22Rv1 (cell line): ENCODE measurements around the gene SLC24A4.
"Not testable (repeated sequence)": the region's sequence is repeated elsewhere in the genome, so short reads cannot be mapped to it uniquely, and the experiment has no call there.

Experiments used
- H3K27ac ChIP-seq: fragments of 450-650 bp; 2 replicates; pipeline ENCODE4 v1.5.1; 2017
- CTCF ChIP-seq: fragments of 450-650 bp; IDR thresholded peaks from 2 replicates; pipeline ENCODE4 v1.5.1; 2017; ENCODE audit warnings: mild to moderate bottlenecking
- ZFX ChIP-seq: fragments of 450-650 bp; IDR thresholded peaks from 2 replicates; pipeline ENCODE4 v1.6.1; 2017; ENCODE audit warnings: antibody characterized with exemption, borderline replicate concordance

SLC24A4 gene

GRCh38 chr14:92532490-92533163, 209.7 kb downstream of the SLC24A4 start:
- H3K27ac ChIP-seq: no peak overlapping the region
- TF ChIP-seq ZFX: no peak

DNA sequence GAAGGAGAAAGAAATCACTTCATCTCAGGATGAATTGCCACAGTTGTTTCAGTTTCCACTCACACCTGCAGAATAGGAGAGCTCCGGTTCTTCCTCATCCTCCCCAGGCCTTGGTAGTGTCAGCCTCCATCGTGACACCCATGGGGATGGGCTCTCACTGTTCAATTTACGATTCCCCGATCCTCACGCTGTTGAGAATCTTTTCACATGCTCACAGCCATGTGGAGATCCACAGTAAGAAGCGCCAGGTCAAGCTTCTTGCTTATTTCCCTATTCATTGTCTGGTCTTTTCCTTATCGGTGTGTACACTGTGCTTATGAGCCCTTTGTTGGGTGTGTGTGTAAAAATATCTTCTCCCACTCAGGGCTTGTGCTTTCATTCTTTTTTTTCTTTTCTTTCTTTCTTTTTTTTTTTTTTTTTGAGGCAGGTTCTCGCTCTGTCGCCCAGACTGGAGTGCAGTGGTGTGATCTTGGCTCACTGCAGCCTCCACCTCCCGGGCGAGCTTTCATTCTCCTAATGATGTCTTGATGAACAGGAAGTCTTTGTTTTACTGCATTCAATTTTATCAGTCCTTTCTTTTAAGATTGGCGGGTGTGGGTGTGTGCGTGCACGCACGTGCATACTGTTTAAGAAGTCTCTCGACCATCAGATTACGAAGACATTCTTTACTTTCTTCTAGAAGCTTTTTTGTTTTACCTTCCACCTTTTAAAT, 212.1 kb downstream of the SLC24A4 start:
- H3K27ac ChIP-seq: no peak overlapping the region
- no peak for TF ChIP-seq ZFX
- no peak for TF ChIP-seq CTCF

GRCh38 chr14:92536231-92536630, 213.3 kb downstream of the SLC24A4 start:
- not testable (repeated sequence) for H3K27ac ChIP-seq

DNA sequence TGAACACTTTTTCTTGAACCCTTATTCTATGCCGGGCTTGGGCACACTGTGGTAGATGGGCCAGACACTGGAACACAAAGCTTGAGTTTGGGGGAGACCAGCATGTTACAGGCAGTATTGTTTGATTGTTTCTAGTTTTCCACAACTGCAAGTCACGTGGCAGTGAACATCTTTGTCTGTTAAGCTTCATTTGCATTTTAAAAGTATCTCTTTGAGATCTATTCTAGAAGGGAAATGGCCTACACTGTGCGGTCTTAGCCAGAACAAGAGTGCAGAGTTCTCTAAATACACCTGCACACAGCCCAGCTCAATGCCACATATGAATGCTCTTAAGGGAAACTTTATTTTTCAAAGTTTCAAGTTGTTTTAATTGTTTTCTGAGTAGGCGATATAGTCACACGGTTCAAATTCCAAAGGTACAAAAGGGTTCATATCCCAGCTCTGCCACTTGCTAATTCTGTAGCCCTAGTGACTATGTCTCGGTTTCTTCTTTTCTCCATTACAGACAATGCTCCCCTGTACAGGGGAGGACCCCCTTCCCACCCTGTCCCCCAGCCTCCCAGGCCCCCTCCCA, 215.5 kb downstream of the SLC24A4 start:
- no peak overlapping the region for H3K27ac ChIP-seq
- TF ChIP-seq ZFX (no peak), CTCF (no peak)

- H3K27ac ChIP-seq: no peak overlapping the region
- TF ChIP-seq CTCF: no peak
- no peak for TF ChIP-seq ZFX
Measured at GRCh38 chr14:92539419-92539818, 216.5 kb downstream of the SLC24A4 start.

GRCh38 chr14:92539875-92540274, 216.9 kb downstream of the SLC24A4 start:
- H3K27ac ChIP-seq: no peak overlapping the region
- no peak for TF ChIP-seq ZFX
- no peak for TF ChIP-seq CTCF

- no peak overlapping the region for H3K27ac ChIP-seq
- TF ChIP-seq CTCF: no peak
- no peak for TF ChIP-seq ZFX
Measured at GRCh38 chr14:92540472-92541048, 217.6 kb downstream of the SLC24A4 start.
